Measurements from ENCODE around the gene FNDC10. TPM values are rescaled to one million over a fixed set of nuclear protein-coding genes. Genes with fewer than 3 reads are reported as not detected.

Gene FNDC10
- total and polyA plus RNA-seq, 9 of the 15 experiments (the other 6 are each of a cell fraction or from before 2014, with no cell fraction given) = 0.08 to 6.3 (median 1.6) TPM

DNA sequence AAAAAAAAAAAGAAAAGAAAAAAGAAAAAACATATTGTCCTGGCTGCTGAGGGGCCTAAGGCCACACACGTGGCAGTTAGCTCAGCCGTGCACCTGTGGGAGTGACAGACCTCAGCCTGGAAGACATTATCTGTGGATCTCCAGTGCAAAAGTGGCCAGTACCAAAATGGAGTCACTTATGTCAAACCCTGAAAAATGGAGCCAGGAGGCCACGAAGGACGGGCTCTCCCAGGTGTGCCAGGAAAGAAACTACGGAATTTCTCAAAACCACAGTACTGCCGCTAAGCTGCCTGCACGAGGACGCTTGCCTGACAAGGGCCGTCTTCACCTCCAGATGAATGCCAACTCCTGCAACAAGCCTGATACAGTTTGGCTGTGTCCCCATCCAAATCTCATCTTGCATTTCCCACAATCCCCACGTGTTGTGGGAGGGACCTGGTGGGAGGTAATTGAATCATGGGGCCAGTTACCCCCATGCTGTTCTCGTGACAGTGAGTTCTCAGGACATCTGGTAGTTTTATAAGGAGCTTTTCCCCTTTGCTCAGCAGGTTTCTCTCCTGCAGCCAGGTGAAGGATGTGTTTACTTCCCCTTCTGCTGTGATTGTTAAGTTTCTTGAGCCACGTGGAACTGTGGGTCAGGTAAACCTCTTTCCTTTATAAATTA lies 10.0 kb upstream of the FNDC10 start (continued):
- TF ChIP-seq, protein P1, sequence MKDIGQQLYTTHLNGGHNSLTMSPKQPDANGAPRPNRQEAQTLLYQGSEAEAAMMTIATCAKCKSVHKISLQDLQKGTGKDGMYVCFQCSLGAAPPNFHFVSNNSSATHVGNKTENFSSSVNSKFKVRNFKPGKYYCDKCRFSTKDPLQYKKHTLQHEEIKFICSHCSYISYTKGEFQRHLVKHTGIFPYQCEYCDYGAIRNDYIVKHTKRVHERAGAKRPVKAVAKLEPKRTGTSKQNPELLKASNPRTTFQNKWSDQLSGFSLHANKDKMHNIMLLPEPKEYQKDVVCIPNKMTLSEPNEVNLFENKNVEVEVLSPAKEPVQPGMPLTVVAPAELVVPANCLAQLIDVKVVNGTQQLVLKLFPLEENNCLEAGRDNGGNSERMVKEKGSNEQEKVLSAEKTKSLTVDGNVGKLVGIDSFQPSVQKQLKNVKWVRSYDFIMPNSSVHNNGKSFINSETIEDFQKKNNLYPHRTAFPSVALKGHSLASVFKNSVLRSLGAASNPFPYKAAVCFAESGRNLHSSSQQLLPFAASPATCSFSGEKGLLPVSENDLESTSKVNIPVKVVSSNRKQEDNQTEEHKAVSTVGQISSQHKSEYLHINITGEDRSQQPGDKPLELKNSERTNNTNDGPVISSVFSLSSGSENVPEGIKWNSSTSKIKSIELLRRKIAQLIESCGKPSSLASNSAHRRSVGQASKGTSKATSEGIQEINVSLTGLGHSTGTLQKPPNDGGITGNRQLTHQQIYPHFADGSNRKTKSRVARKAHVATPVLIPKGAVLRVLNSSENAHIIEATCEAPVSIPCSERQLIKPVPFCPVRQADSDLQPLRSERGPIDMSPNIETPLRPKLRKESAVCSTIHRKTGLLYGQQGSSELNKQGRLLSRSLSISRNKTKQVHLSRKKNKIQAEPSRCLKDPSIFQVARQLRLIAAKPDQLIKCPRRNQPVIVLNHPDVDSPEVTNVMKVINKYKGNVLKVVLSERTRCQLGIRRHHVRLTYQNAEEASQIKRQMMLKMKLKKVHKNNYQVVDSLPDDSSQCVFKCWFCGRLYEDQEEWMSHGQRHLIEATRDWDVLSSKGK (CRISPR knock-in tag; IDR thresholded peaks at IDR 0.05) = no peak
- TF ChIP-seq, protein P2, sequence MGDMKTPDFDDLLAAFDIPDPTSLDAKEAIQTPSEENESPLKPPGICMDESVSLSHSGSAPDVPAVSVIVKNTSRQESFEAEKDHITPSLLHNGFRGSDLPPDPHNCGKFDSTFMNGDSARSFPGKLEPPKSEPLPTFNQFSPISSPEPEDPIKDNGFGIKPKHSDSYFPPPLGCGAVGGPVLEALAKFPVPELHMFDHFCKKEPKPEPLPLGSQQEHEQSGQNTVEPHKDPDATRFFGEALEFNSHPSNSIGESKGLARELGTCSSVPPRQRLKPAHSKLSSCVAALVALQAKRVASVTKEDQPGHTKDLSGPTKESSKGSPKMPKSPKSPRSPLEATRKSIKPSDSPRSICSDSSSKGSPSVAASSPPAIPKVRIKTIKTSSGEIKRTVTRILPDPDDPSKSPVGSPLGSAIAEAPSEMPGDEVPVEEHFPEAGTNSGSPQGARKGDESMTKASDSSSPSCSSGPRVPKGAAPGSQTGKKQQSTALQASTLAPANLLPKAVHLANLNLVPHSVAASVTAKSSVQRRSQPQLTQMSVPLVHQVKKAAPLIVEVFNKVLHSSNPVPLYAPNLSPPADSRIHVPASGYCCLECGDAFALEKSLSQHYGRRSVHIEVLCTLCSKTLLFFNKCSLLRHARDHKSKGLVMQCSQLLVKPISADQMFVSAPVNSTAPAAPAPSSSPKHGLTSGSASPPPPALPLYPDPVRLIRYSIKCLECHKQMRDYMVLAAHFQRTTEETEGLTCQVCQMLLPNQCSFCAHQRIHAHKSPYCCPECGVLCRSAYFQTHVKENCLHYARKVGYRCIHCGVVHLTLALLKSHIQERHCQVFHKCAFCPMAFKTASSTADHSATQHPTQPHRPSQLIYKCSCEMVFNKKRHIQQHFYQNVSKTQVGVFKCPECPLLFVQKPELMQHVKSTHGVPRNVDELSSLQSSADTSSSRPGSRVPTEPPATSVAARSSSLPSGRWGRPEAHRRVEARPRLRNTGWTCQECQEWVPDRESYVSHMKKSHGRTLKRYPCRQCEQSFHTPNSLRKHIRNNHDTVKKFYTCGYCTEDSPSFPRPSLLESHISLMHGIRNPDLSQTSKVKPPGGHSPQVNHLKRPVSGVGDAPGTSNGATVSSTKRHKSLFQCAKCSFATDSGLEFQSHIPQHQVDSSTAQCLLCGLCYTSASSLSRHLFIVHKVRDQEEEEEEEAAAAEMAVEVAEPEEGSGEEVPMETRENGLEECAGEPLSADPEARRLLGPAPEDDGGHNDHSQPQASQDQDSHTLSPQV (IDR thresholded peaks at IDR 0.05) = peak; percentile 99
- TF ChIP-seq ZNF253 (CRISPR knock-in tag; conservative IDR thresholded peaks at IDR 0.05) = no peak
- TF ChIP-seq ETV1 (tag; conservative IDR thresholded peaks at IDR 0.05; ENCODE audit: low read depth) = peak; percentile 62
- TF ChIP-seq, protein P3, sequence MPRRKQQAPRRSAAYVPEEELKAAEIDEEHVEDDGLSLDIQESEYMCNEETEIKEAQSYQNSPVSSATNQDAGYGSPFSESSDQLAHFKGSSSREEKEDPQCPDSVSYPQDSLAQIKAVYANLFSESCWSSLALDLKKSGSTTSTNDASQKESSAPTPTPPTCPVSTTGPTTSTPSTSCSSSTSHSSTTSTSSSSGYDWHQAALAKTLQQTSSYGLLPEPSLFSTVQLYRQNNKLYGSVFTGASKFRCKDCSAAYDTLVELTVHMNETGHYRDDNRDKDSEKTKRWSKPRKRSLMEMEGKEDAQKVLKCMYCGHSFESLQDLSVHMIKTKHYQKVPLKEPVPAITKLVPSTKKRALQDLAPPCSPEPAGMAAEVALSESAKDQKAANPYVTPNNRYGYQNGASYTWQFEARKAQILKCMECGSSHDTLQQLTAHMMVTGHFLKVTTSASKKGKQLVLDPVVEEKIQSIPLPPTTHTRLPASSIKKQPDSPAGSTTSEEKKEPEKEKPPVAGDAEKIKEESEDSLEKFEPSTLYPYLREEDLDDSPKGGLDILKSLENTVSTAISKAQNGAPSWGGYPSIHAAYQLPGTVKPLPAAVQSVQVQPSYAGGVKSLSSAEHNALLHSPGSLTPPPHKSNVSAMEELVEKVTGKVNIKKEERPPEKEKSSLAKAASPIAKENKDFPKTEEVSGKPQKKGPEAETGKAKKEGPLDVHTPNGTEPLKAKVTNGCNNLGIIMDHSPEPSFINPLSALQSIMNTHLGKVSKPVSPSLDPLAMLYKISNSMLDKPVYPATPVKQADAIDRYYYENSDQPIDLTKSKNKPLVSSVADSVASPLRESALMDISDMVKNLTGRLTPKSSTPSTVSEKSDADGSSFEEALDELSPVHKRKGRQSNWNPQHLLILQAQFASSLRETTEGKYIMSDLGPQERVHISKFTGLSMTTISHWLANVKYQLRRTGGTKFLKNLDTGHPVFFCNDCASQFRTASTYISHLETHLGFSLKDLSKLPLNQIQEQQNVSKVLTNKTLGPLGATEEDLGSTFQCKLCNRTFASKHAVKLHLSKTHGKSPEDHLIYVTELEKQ (CRISPR knock-in tag; IDR thresholded peaks at IDR 0.05) = peak; percentile 80
- TF ChIP-seq, protein P4, sequence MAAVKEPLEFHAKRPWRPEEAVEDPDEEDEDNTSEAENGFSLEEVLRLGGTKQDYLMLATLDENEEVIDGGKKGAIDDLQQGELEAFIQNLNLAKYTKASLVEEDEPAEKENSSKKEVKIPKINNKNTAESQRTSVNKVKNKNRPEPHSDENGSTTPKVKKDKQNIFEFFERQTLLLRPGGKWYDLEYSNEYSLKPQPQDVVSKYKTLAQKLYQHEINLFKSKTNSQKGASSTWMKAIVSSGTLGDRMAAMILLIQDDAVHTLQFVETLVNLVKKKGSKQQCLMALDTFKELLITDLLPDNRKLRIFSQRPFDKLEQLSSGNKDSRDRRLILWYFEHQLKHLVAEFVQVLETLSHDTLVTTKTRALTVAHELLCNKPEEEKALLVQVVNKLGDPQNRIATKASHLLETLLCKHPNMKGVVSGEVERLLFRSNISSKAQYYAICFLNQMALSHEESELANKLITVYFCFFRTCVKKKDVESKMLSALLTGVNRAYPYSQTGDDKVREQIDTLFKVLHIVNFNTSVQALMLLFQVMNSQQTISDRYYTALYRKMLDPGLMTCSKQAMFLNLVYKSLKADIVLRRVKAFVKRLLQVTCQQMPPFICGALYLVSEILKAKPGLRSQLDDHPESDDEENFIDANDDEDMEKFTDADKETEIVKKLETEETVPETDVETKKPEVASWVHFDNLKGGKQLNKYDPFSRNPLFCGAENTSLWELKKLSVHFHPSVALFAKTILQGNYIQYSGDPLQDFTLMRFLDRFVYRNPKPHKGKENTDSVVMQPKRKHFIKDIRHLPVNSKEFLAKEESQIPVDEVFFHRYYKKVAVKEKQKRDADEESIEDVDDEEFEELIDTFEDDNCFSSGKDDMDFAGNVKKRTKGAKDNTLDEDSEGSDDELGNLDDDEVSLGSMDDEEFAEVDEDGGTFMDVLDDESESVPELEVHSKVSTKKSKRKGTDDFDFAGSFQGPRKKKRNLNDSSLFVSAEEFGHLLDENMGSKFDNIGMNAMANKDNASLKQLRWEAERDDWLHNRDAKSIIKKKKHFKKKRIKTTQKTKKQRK (IDR thresholded peaks at IDR 0.05; ENCODE audit: borderline replicate concordance, low read depth, low read length) = no peak
- TF ChIP-seq MEF2D (tag; conservative IDR thresholded peaks at IDR 0.05; ENCODE audit: low read depth) = peak; percentile 96
- TF ChIP-seq, protein P5, sequence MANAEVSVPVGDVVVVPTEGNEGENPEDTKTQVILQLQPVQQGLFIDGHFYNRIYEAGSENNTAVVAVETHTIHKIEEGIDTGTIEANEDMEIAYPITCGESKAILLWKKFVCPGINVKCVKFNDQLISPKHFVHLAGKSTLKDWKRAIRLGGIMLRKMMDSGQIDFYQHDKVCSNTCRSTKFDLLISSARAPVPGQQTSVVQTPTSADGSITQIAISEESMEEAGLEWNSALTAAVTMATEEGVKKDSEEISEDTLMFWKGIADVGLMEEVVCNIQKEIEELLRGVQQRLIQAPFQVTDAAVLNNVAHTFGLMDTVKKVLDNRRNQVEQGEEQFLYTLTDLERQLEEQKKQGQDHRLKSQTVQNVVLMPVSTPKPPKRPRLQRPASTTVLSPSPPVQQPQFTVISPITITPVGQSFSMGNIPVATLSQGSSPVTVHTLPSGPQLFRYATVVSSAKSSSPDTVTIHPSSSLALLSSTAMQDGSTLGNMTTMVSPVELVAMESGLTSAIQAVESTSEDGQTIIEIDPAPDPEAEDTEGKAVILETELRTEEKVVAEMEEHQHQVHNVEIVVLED (CRISPR knock-in tag; IDR thresholded peaks at IDR 0.05) = peak; percentile 49; the same call in 1 of the 2 replicates
- no peak for TF ChIP-seq TFAM (CRISPR knock-in tag; conservative IDR thresholded peaks at IDR 0.05)

All from K562 (cell line).